Measurements from ENCODE around the gene ACLY. TPM values are rescaled to one million over a fixed set of nuclear protein-coding genes. Genes with fewer than 3 reads are reported as not detected.

Gene ACLY
- total and polyA plus RNA-seq, 10 of the 15 experiments (the other 5 are each of a cell fraction or from before 2014, with no cell fraction given) = 32.6 to 224 (median 114) TPM

GRCh38 chr17:41864836-41865595 lies 53.7 kb downstream of the ACLY start, which contains the start of gene KLHL11 (continued):
- TF ChIP-seq MXI1 (IDR thresholded peaks at IDR 0.05; ENCODE audit: low read depth, low read length) (peak; percentile 47; the same call in 1 of the 2 replicates), EGR1 (IDR thresholded peaks at IDR 0.05; ENCODE audit: borderline replicate concordance in 1 of 2, low read depth in 2 of 2, low read length in 2 of 2) (peak in 1 of 2 experiments; percentile 1; a peak in 1 of 3 replicates), LARP7 (IDR thresholded peaks at IDR 0.05) (peak; percentile 87), YY1 (IDR thresholded peaks at IDR 0.05; ENCODE audit: low read depth, low read length) (peak; percentile 98), NRF1 (conservative IDR thresholded peaks at IDR 0.05; ENCODE audit: low read depth, low read length) (peak; percentile 67), RUNX3 (IDR thresholded peaks at IDR 0.05; ENCODE audit: low read length) (0 out of 2 replicates have a peak, but pooled peaks have one; percentile 5), NBN (IDR thresholded peaks at IDR 0.05) (0 out of 2 replicates have a peak, but pooled peaks have one; percentile 38), MEF2A (IDR thresholded peaks at IDR 0.05; ENCODE audit: insufficient read depth, low read depth, low read length) (no peak), ZNF274 (IDR thresholded peaks at IDR 0.05; ENCODE audit: insufficient read depth, insufficient read length) (no peak), TAF1 (IDR thresholded peaks at IDR 0.05; ENCODE audit: borderline replicate concordance, low read depth, low read length) (peak; percentile 97; the same call in 1 of the 2 replicates), DPF2 (IDR thresholded peaks at IDR 0.05) (peak; percentile 54), NR2F1 (conservative IDR thresholded peaks at IDR 0.05) (0 out of 2 replicates have a peak, but pooled peaks have one; percentile 34), MYC (IDR thresholded peaks at IDR 0.05; ENCODE audit: insufficient read depth, insufficient read length, insufficient replicate concordance, low read length, severe bottlenecking) (peak; percentile 35), BHLHE40 (IDR thresholded peaks at IDR 0.05; ENCODE audit: borderline replicate concordance in 1 of 2, low read depth in 2 of 2, low read length in 1 of 2) (peak; percentile 52; a peak in 3 of 4 replicates), TCF12 (IDR thresholded peaks at IDR 0.05; ENCODE audit: low read depth, low read length) (peak; percentile 35; the same call in 1 of the 2 replicates), SIN3A (IDR thresholded peaks at IDR 0.05; ENCODE audit: low read depth, low read length) (peak; percentile 30; the same call in 1 of the 2 replicates), RB1 (IDR thresholded peaks at IDR 0.05; ENCODE audit: borderline replicate concordance) (no peak), GATAD2B (conservative IDR thresholded peaks at IDR 0.05; ENCODE audit: low read depth) (peak; percentile 66; the same call in 1 of the 2 replicates), SMARCA5 (IDR thresholded peaks at IDR 0.05) (peak; percentile 77; the same call in 1 of the 2 replicates), ASH2L (IDR thresholded peaks at IDR 0.05; ENCODE audit: borderline replicate concordance, low read depth) (peak; percentile 23; the same call in 1 of the 2 replicates), POU2F2 (IDR thresholded peaks at IDR 0.05; ENCODE audit: borderline replicate concordance, low read depth, low read length) (peak; percentile 58; the same call in 1 of the 3 replicates), POLR2A (IDR thresholded peaks at IDR 0.05; ENCODE audit: low read depth, low read length) (peak; percentile 93)
- TF ChIP-seq, protein P1, sequence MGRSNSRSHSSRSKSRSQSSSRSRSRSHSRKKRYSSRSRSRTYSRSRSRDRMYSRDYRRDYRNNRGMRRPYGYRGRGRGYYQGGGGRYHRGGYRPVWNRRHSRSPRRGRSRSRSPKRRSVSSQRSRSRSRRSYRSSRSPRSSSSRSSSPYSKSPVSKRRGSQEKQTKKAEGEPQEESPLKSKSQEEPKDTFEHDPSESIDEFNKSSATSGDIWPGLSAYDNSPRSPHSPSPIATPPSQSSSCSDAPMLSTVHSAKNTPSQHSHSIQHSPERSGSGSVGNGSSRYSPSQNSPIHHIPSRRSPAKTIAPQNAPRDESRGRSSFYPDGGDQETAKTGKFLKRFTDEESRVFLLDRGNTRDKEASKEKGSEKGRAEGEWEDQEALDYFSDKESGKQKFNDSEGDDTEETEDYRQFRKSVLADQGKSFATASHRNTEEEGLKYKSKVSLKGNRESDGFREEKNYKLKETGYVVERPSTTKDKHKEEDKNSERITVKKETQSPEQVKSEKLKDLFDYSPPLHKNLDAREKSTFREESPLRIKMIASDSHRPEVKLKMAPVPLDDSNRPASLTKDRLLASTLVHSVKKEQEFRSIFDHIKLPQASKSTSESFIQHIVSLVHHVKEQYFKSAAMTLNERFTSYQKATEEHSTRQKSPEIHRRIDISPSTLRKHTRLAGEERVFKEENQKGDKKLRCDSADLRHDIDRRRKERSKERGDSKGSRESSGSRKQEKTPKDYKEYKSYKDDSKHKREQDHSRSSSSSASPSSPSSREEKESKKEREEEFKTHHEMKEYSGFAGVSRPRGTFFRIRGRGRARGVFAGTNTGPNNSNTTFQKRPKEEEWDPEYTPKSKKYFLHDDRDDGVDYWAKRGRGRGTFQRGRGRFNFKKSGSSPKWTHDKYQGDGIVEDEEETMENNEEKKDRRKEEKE (IDR thresholded peaks at IDR 0.05) = no peak
- TF ChIP-seq, protein P2, sequence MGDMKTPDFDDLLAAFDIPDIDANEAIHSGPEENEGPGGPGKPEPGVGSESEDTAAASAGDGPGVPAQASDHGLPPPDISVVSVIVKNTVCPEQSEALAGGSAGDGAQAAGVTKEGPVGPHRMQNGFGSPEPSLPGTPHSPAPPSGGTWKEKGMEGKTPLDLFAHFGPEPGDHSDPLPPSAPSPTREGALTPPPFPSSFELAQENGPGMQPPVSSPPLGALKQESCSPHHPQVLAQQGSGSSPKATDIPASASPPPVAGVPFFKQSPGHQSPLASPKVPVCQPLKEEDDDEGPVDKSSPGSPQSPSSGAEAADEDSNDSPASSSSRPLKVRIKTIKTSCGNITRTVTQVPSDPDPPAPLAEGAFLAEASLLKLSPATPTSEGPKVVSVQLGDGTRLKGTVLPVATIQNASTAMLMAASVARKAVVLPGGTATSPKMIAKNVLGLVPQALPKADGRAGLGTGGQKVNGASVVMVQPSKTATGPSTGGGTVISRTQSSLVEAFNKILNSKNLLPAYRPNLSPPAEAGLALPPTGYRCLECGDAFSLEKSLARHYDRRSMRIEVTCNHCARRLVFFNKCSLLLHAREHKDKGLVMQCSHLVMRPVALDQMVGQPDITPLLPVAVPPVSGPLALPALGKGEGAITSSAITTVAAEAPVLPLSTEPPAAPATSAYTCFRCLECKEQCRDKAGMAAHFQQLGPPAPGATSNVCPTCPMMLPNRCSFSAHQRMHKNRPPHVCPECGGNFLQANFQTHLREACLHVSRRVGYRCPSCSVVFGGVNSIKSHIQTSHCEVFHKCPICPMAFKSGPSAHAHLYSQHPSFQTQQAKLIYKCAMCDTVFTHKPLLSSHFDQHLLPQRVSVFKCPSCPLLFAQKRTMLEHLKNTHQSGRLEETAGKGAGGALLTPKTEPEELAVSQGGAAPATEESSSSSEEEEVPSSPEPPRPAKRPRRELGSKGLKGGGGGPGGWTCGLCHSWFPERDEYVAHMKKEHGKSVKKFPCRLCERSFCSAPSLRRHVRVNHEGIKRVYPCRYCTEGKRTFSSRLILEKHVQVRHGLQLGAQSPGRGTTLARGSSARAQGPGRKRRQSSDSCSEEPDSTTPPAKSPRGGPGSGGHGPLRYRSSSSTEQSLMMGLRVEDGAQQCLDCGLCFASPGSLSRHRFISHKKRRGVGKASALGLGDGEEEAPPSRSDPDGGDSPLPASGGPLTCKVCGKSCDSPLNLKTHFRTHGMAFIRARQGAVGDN (IDR thresholded peaks at IDR 0.05) = peak; percentile 67; the same call in 1 of the 2 replicates

All from GM12878 (cell line).